Stimulated activated CD8-positive, alpha-beta memory T cell treated with anti-CD3 and anti-CD28 coated beads, Interleukin-15, amount 100 ng/mL, for 48 hours (primary cell): ENCODE data around the gene ZNF862.
A peak's percentile ranks its signal among the peaks of the same experiment; 100 is the strongest.

Source experiments
- DNase-seq, 2 donors: peaks; one replicate each; pipeline ENCODE4 v3.0.0-alpha.2; 2020; ENCODE audit warnings: low read depth in 2 of 2

Gene ZNF862

GRCh38 chr7:149866139-149866778, 28.1 kb downstream of the ZNF862 start:
- no peak for DNase-seq

GRCh38 chr7:149866779-149867447, 28.7 kb downstream of the ZNF862 start:
- no peak for DNase-seq

GRCh38 chr7:149867762-149868622, 29.8 kb downstream of the ZNF862 start:
- no peak for DNase-seq

- no peak for DNase-seq
Observed at GRCh38 chr7:149868623-149869290, 30.6 kb downstream of the ZNF862 start.

- DNase-seq, result no peak
Observed at GRCh38 chr7:149869291-149869650, 31.1 kb downstream of the ZNF862 start.

- no peak for DNase-seq
Observed at GRCh38 chr7:149869867-149870266, 31.7 kb downstream of the ZNF862 start.

GRCh38 chr7:149870274-149870673, 32.1 kb downstream of the ZNF862 start:
- no peak for DNase-seq

- DNase-seq, result no peak
Observed at GRCh38 chr7:149870701-149871483, 32.7 kb downstream of the ZNF862 start.

- no peak for DNase-seq
Observed at GRCh38 chr7:149871576-149871975, 33.4 kb downstream of the ZNF862 start.

GRCh38 chr7:149872419-149873073, 34.4 kb downstream of the ZNF862 start:
- no peak for DNase-seq

GRCh38 chr7:149873074-149873969, 35.1 kb downstream of the ZNF862 start, which contains the start of gene ATP6V0E2:
ATP6V0E2 (plus strand) TSS chr7:149873969; CDS start chr7:149874066, 97 bp downstream.
- peak; percentile 93 to 94 for DNase-seq

- no peak for DNase-seq
Observed at GRCh38 chr7:149873970-149874643, 35.9 kb downstream of the ZNF862 start.

- no peak for DNase-seq
Observed at GRCh38 chr7:149874644-149875028, 36.5 kb downstream of the ZNF862 start.

GRCh38 chr7:149875396-149875795, 37.2 kb downstream of the ZNF862 start:
- no peak for DNase-seq

- no peak for DNase-seq
Observed at GRCh38 chr7:149877890-149878522, 39.8 kb downstream of the ZNF862 start.

- DNase-seq, result no peak
Observed at GRCh38 chr7:149878523-149878921, 40.3 kb downstream of the ZNF862 start.

- DNase-seq, result no peak
Observed at GRCh38 chr7:149879271-149879743, 41.1 kb downstream of the ZNF862 start.
